A549 (cell line): ENCODE measurements around the gene LDLRAD3. TPM values are rescaled to one million over a fixed set of nuclear protein-coding genes. Genes with fewer than 3 reads are reported as not detected.

Source experiments
- ATAC-seq, 2 experiments: fragments of 200-7000 bp in 1 of 2; fragments of >200 bp in 1 of 2; cut with Nextera tagmentation in 1 of 2; cut with Tn5 transposase in 1 of 2; 3 replicates each; pipeline versions ENCODE4 v1.8.0 to v1.9.1; 2018 to 2020; ENCODE audit warnings: mild to moderate bottlenecking in 1 of 2, moderate library complexity in 1 of 2
- CTCF ChIA-PET: fragments of 300-600 bp; sonication (Branson Sonifier 250); formaldehyde crosslinking; extraction: SDS; loops from one replicate; lab custom pipeline; 2021; ENCODE audit warnings: antibody characterized with exemption, inconsistent platforms; lab: Yijun Ruan, JAX
- POLR2A ChIA-PET: fragments of 350-600 bp; formaldehyde crosslinking; extraction: SDS; loops from one replicate; lab custom pipeline; 2021; ENCODE audit warnings: antibody characterized with exemption, inconsistent platforms; lab: Yijun Ruan, JAX
- DNase-seq, 2 experiments: peaks; one replicate each; pipeline versions ENCODE4 v3.0.0 to v3.0.0-alpha.2; 2011 to 2016; ENCODE audit warnings: low read depth in 1 of 2, low spot score in 1 of 2
- FAIRE-seq: peaks from 2 replicates; lab custom pipeline; 2011; peaks lifted over from hg19 to GRCh38; lab: Jason Lieb, UNC
- H3K27ac ChIP-seq, 2 experiments: fragments of >200 bp; sonication (Bioruptor Twin); formaldehyde crosslinking; 3 replicates each; pipeline ENCODE4 v1.5.1; 2016 to 2017
- H3K4me1 ChIP-seq: fragments of >200 bp; sonication (Bioruptor Twin); formaldehyde crosslinking; 3 replicates; pipeline ENCODE4 v1.6.1; 2016
- H3K4me2 ChIP-seq: fragments of >200 bp; sonication (Bioruptor Twin); formaldehyde crosslinking; 3 replicates; pipeline ENCODE4 v1.6.1; 2016
- H3K4me3 ChIP-seq: fragments of >200 bp; sonication (Bioruptor Twin); formaldehyde crosslinking; 3 replicates; pipeline ENCODE4 v1.5.1; 2016
- H3K9me3 ChIP-seq: fragments of >200 bp; sonication (Bioruptor Twin); formaldehyde crosslinking; 3 replicates; pipeline ENCODE4 v1.6.1; 2016
- BCL3 ChIP-seq: fragments of >200 bp; sonication (Bioruptor Twin); formaldehyde crosslinking; IDR thresholded peaks from 3 replicates; pipeline ENCODE4 v1.6.1; 2016
- CBX2 ChIP-seq: fragments of 200-600 bp; sonication (generic); IDR thresholded peaks from 2 replicates; pipeline ENCODE4 v1.6.1; 2016; ENCODE audit warnings: low read depth, mild to moderate bottlenecking, borderline replicate concordance
- CBX8 ChIP-seq: fragments of 200-600 bp; sonication (generic); IDR thresholded peaks from 2 replicates; pipeline ENCODE4 v1.6.1; 2016
- CHD2 ChIP-seq: fragments of 150-350 bp; IDR thresholded peaks from 2 replicates; pipeline ENCODE4 v1.6.1; 2014; ENCODE audit warnings: low read length; ENCODE audit not compliant: partially characterized antibody
- EHMT2 ChIP-seq: fragments of 200-600 bp; sonication (generic); IDR thresholded peaks from 2 replicates; pipeline ENCODE4 v1.6.1; 2016; ENCODE audit warnings: antibody characterized with exemption, low read depth, mild to moderate bottlenecking, moderate library complexity
- ELK1 ChIP-seq: fragments of 150-350 bp; IDR thresholded peaks from 2 replicates; pipeline ENCODE4 v1.6.1; 2014; ENCODE audit warnings: low read depth, mild to moderate bottlenecking, low read length
- FOSB ChIP-seq: fragments of 250-450 bp; sonication (Bioruptor Pico); IDR thresholded peaks from 2 replicates; pipeline ENCODE4 v1.5.0; 2020; ENCODE audit warnings: mild to moderate bottlenecking, moderate library complexity
- FOSL2 ChIP-seq, 2 experiments: fragments of 450-650 bp in 1 of 2; fragments of >200 bp in 1 of 2; sonication (Bioruptor Twin) in 1 of 2; formaldehyde crosslinking; IDR thresholded peaks; 2 replicates each; pipeline versions ENCODE4 v1.5.0 to v1.6.1; 2016 to 2020; ENCODE audit warnings: mild to moderate bottlenecking in 1 of 2, moderate library complexity in 1 of 2
- FOXS1 ChIP-seq: fragments of 250-450 bp; sonication (Bioruptor Pico); IDR thresholded peaks from 2 replicates; pipeline ENCODE4 v1.5.0; 2020; ENCODE audit warnings: mild to moderate bottlenecking, moderate library complexity
- GATA3 ChIP-seq: IDR thresholded peaks from 2 replicates; pipeline ENCODE4 v1.6.1; 2012; ENCODE audit warnings: borderline replicate concordance
- HDAC2 ChIP-seq: fragments of 200-600 bp; sonication (generic); IDR thresholded peaks from 2 replicates; pipeline ENCODE4 v1.6.1; 2016
- HEYL ChIP-seq: fragments of 250-450 bp; sonication (Bioruptor Pico); IDR thresholded peaks from 2 replicates; pipeline ENCODE4 v1.8.0; 2021; ENCODE audit warnings: mild to moderate bottlenecking, moderate library complexity
- HMGXB4 ChIP-seq: fragments of 250-450 bp; sonication (Bioruptor Pico); IDR thresholded peaks from 2 replicates; pipeline ENCODE4 v1.5.0; 2021; ENCODE audit warnings: mild to moderate bottlenecking, moderate library complexity, borderline replicate concordance
- HOXA7 ChIP-seq: fragments of 250-450 bp; sonication (Bioruptor Pico); IDR thresholded peaks from 2 replicates; pipeline ENCODE4 v1.5.0; 2020; ENCODE audit warnings: mild to moderate bottlenecking, moderate library complexity
- HOXB5 ChIP-seq: fragments of 250-450 bp; sonication (Bioruptor Pico); IDR thresholded peaks from 2 replicates; pipeline ENCODE4 v1.5.0; 2020; ENCODE audit warnings: mild to moderate bottlenecking, moderate library complexity
- JUNB ChIP-seq: fragments of >200 bp; sonication (Bioruptor Twin); formaldehyde crosslinking; IDR thresholded peaks from 2 replicates; pipeline ENCODE4 v1.6.1; 2016
- MAX ChIP-seq: IDR thresholded peaks from 2 replicates; pipeline ENCODE4 v1.6.1; 2012
- MYC ChIP-seq: IDR thresholded peaks from 2 replicates; pipeline ENCODE4 v1.6.1; 2012; ENCODE audit warnings: mild to moderate bottlenecking, inconsistent platforms, low read length, improper control_type of control experiment, borderline replicate concordance
- NR3C1 ChIP-seq: fragments of >200 bp; sonication (Bioruptor Twin); formaldehyde crosslinking; IDR thresholded peaks from 3 replicates; pipeline ENCODE4 v1.6.1; 2017
- POLR2A ChIP-seq: IDR thresholded peaks from 2 replicates; pipeline ENCODE4 v1.6.1; 2012; ENCODE audit warnings: mild to moderate bottlenecking, low read length
- POLR2AphosphoS2 ChIP-seq: conservative IDR thresholded peaks from 2 replicates; pipeline ENCODE4 v1.6.1; 2012; ENCODE audit warnings: low read length, improper control_type of control experiment, inconsistent platforms
- RARB ChIP-seq: fragments of 250-450 bp; sonication (Bioruptor Pico); IDR thresholded peaks from 2 replicates; pipeline ENCODE4 v1.8.0; 2021; ENCODE audit warnings: mild to moderate bottlenecking, moderate library complexity
- SREBF2 ChIP-seq: fragments of 450-650 bp; IDR thresholded peaks from 2 replicates; pipeline ENCODE4 v1.6.1; 2014; ENCODE audit warnings: mild to moderate bottlenecking, moderate library complexity
- TFCP2L1 ChIP-seq: fragments of 250-450 bp; sonication (Bioruptor Pico); IDR thresholded peaks from 2 replicates; pipeline ENCODE4 v1.5.0; 2021; ENCODE audit warnings: mild to moderate bottlenecking
- TP53 ChIP-seq: fragments of 250-450 bp; sonication (Bioruptor Pico); IDR thresholded peaks from 2 replicates; pipeline ENCODE4 v1.5.0; 2021; ENCODE audit warnings: mild to moderate bottlenecking, moderate library complexity
- USF2 ChIP-seq: fragments of 450-650 bp; IDR thresholded peaks from 2 replicates; pipeline ENCODE4 v1.6.1; 2014; ENCODE audit warnings: antibody characterized with exemption
- ZFP36 ChIP-seq: fragments of 450-650 bp; IDR thresholded peaks from 2 replicates; pipeline ENCODE4 v1.6.1; 2014; ENCODE audit warnings: borderline replicate concordance; ENCODE audit not compliant: partially characterized antibody
- ZNF302 ChIP-seq: fragments of 250-450 bp; sonication (Bioruptor Pico); IDR thresholded peaks from 2 replicates; pipeline ENCODE4 v1.9.0; 2021; ENCODE audit warnings: inconsistent platforms, mild to moderate bottlenecking, moderate library complexity
- WGBS: methylation state at CpG from one replicate; pipeline ENCODE4 v1.1.6; 2017; ENCODE audit errors: missing lambda C conversion rate; 5-methylcytosine and 5-hydroxymethylcytosine counted together
- polyA plus RNA-seq, 4 experiments: library from polyadenylated mRNA; depleted of rRNA in 3 of 4; stranded (reverse); fragments of >200 nt; fragmentation: RNase III in 1 of 4; extraction: RNeasy Plus Mini Kit Qiagen cat#74134 plus additional on column Dnase treatment in 1 of 4; gene quantifications; 2 replicates in 3 of 4; 3 replicates in 1 of 4; pipeline ENCODE4 v1.2.3, GENCODE V29; 2011 to 2017

LDLRAD3 gene
- polyA plus RNA-seq, 2 of the 4 experiments (the other 2 are of a cell fraction): 10.5 to 13.2 TPM

- POLR2A ChIA-PET: no interaction called here
- no peak overlapping the region for H3K4me2 ChIP-seq
- TF ChIP-seq SREBF2 (no peak), TFCP2L1 (CRISPR knock-in tag) (no peak), HOXA7 (no peak), FOXS1 (CRISPR knock-in tag) (no peak), JUNB (no peak), HMGXB4 (CRISPR knock-in tag) (no peak), CBX8 (no peak), CBX2 (no peak), ZFP36 (no peak), BCL3 (no peak), HDAC2 (no peak), ZNF302 (CRISPR knock-in tag) (no peak), TP53 (CRISPR knock-in tag) (no peak), POLR2AphosphoS2 (no peak), NR3C1 (no peak)
- CTCF ChIA-PET: interaction anchor here (1.5 kb wide), 1 partner anchor 125 kb away, joined by 4 read pairs; no protein-coding TSS in a partner anchor
- H3K4me3 ChIP-seq: no peak overlapping the region
- ATAC-seq (no peak), DNase-seq (no peak), FAIRE-seq (no peak)
- H3K27ac ChIP-seq: no peak overlapping the region
- H3K4me1 ChIP-seq: peaks cover 16% of the 10 kb centered on the region
- 39% methylated on average over 3 of the region's 3 CpGs for WGBS
- H3K9me3 ChIP-seq: no peaks in the 10 kb centered on the region
Measured at GRCh38 chr11:35946766-35947165, 2.9 kb downstream of the LDLRAD3 start.

DNA sequence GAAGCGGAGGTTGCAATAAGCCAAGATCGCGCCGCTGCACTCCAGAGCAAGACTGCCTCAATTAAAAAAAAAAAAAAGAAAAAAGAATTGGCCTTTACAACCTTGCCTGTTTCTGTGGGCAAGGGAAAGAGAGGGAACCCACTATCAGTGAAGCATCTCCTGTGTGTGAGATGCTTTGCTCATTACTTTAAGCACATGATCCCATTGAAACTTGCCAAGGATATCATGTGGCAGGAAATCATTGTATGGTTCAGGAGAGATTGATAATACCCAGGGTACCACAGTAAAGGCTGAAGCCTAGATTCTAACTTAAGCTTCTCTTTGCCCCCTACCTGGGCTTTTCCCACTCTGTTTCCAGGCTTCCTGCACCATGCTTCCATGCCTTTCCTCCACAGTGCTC lies 3.6 kb downstream of the LDLRAD3 start:
- H3K4me2 ChIP-seq: no peak overlapping the region
- no peak overlapping the region for H3K4me3 ChIP-seq
- peaks cover 16% of the 10 kb centered on the region for H3K4me1 ChIP-seq
- FAIRE-seq (no peak), ATAC-seq (no peak), DNase-seq (no peak)
- ChIA-PET CTCF (interaction anchor here (1.5 kb wide), 1 partner anchor 125 kb away, joined by 4 read pairs; no protein-coding TSS in a partner anchor), POLR2A (no interaction called here)
- no peak overlapping the region for H3K27ac ChIP-seq
- 92% methylated on average over 4 of the region's 4 CpGs for WGBS
- H3K9me3 ChIP-seq: no peaks in the 10 kb centered on the region
- TF ChIP-seq MYC: no peak
- TF ChIP-seq POLR2A: no peak
- TF ChIP-seq JUNB: no peak
- no peak for TF ChIP-seq TP53 (CRISPR knock-in tag)
- TF ChIP-seq RARB (CRISPR knock-in tag): no peak
- no peak for TF ChIP-seq FOSL2 (IDR thresholded peaks at IDR 0.05)
- no peak for TF ChIP-seq FOSL2 (CRISPR knock-in tag; IDR thresholded peaks at IDR 0.05)
- TF ChIP-seq EHMT2: no peak
- no peak for TF ChIP-seq USF2
- no peak for TF ChIP-seq GATA3
- TF ChIP-seq HOXB5 (CRISPR knock-in tag): no peak

GRCh38 chr11:35949242-35949641 lies 5.4 kb downstream of the LDLRAD3 start:
- CTCF ChIA-PET: interaction anchor here (1.1 kb wide), 1 partner anchor 529 kb away, joined by 3 read pairs; no protein-coding TSS in a partner anchor
- TF ChIP-seq FOSB (CRISPR knock-in tag) (no peak), CHD2 (no peak), MAX (no peak), HEYL (CRISPR knock-in tag) (no peak), EHMT2 (no peak), ELK1 (no peak), POLR2AphosphoS2 (no peak), TFCP2L1 (CRISPR knock-in tag) (no peak)
- TF ChIP-seq, all 56 proteins: peak for 0
- DNase-seq (no peak), FAIRE-seq (no peak), ATAC-seq (no peak)
- H3K4me2 ChIP-seq: no peak overlapping the region
- H3K4me1 ChIP-seq: peaks cover 16% of the 10 kb centered on the region
- no peak overlapping the region for H3K27ac ChIP-seq
- WGBS: 86% methylated on average over 3 of the region's 3 CpGs
- no peak overlapping the region for H3K4me3 ChIP-seq
- H3K9me3 ChIP-seq: no peaks in the 10 kb centered on the region
- POLR2A ChIA-PET: no interaction called here
